ENCODE measurements around the gene HBG2. TPM values are rescaled to one million over a fixed set of nuclear protein-coding genes. Genes with fewer than 3 reads are reported as not detected.
A peak's percentile ranks its signal among the peaks of the same experiment; 100 is the strongest.

HBG2 gene
- total and polyA plus RNA-seq, 9 of the 15 experiments (the other 6 are each of a cell fraction or from before 2014, with no cell fraction given) = 1,626 to 58,619 (median 10,515) TPM

DNA sequence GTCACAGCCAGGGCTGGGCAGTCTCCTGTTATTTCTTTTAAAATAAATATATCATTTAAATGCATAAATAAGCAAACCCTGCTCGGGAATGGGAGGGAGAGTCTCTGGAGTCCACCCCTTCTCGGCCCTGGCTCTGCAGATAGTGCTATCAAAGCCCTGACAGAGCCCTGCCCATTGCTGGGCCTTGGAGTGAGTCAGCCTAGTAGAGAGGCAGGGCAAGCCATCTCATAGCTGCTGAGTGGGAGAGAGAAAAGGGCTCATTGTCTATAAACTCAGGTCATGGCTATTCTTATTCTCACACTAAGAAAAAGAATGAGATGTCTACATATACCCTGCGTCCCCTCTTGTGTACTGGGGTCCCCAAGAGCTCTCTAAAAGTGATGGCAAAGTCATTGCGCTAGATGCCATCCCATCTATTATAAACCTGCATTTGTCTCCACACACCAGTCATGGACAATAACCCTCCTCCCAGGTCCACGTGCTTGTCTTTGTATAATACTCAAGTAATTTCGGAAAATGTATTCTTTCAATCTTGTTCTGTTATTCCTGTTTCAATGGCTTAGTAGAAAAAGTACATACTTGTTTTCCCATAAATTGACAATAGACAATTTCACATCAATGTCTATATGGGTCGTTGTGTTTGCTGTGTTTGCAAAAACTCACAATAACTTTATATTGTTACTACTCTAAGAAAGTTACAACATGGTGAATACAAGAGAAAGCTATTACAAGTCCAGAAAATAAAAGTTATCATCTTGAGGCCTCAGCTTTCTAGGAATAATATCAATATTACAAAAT, 33.7 kb upstream of the HBG2 start (continued):
- TF ChIP-seq NCOA6 (IDR thresholded peaks at IDR 0.05) = no peak
- no peak for TF ChIP-seq KAT2B (IDR thresholded peaks at IDR 0.05; ENCODE audit: low read depth, low read length)
- TF ChIP-seq, protein P1, sequence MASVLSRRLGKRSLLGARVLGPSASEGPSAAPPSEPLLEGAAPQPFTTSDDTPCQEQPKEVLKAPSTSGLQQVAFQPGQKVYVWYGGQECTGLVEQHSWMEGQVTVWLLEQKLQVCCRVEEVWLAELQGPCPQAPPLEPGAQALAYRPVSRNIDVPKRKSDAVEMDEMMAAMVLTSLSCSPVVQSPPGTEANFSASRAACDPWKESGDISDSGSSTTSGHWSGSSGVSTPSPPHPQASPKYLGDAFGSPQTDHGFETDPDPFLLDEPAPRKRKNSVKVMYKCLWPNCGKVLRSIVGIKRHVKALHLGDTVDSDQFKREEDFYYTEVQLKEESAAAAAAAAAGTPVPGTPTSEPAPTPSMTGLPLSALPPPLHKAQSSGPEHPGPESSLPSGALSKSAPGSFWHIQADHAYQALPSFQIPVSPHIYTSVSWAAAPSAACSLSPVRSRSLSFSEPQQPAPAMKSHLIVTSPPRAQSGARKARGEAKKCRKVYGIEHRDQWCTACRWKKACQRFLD (CRISPR knock-in tag; IDR thresholded peaks at IDR 0.05) = peak; percentile 80; the same call in 1 of the 2 replicates
- peak; percentile 62 for TF ChIP-seq POLR2A (conservative IDR thresholded peaks at IDR 0.05)
- no peak for TF ChIP-seq NFXL1 (CRISPR knock-in tag; IDR thresholded peaks at IDR 0.05)
- TF ChIP-seq ZNF354B (CRISPR knock-in tag; IDR thresholded peaks at IDR 0.05) = no peak
- no peak for TF ChIP-seq POLR2AphosphoS2 (IDR thresholded peaks at IDR 0.05; ENCODE audit: low read length)
- no peak for TF ChIP-seq ELF1 (tag; IDR thresholded peaks at IDR 0.05)
- TF ChIP-seq KLF16 (IDR thresholded peaks at IDR 0.05) = peak; percentile 79; the same call in 1 of the 2 replicates
- TF ChIP-seq TCF7L2 (IDR thresholded peaks at IDR 0.05; ENCODE audit: low read depth, low read length) = no peak
- no peak for TF ChIP-seq LARP7 (IDR thresholded peaks at IDR 0.05)
- TF ChIP-seq TAL1 (IDR thresholded peaks at IDR 0.05) = peak; percentile 94
- no peak for TF ChIP-seq HNRNPLL (IDR thresholded peaks at IDR 0.05; ENCODE audit: low read depth, low read length, poor library complexity, severe bottlenecking)
- TF ChIP-seq CREB5 (CRISPR knock-in tag; IDR thresholded peaks at IDR 0.05) = no peak
- peak; percentile 35; the same call in 1 of the 2 replicates for TF ChIP-seq MAFF (IDR thresholded peaks at IDR 0.05; ENCODE audit: low read length)
- no peak for TF ChIP-seq ZNF707 (CRISPR knock-in tag; conservative IDR thresholded peaks at IDR 0.05)
- TF ChIP-seq FOXK2 (conservative IDR thresholded peaks at IDR 0.05 in 1 of 2, IDR thresholded peaks at IDR 0.05 in 1 of 2; ENCODE audit: low read depth in 2 of 2) = no peak
- TF ChIP-seq RBM34 (IDR thresholded peaks at IDR 0.05; ENCODE audit: borderline replicate concordance, insufficient read depth, low read length) = no peak
- no peak for TF ChIP-seq SRSF7 (optimal IDR thresholded peaks at IDR 0.05; ENCODE audit: low read depth, low read length)
- no peak for TF ChIP-seq SETDB1 (IDR thresholded peaks at IDR 0.05; ENCODE audit: low read length)
- no peak for TF ChIP-seq CBX8 (IDR thresholded peaks at IDR 0.05; ENCODE audit: borderline replicate concordance, extremely low read depth, low read depth, low read length, poor library complexity, severe bottlenecking)
- TF ChIP-seq TCF3 (CRISPR knock-in tag; IDR thresholded peaks at IDR 0.05) = peak; percentile 96
- TF ChIP-seq KLF10 (CRISPR knock-in tag; IDR thresholded peaks at IDR 0.05) = no peak
- no peak for TF ChIP-seq GABPB2 (CRISPR knock-in tag; conservative IDR thresholded peaks at IDR 0.05)
- TF ChIP-seq TEAD2 (tag; IDR thresholded peaks at IDR 0.05) = no peak
- no peak for TF ChIP-seq USF1 (CRISPR knock-in tag; IDR thresholded peaks at IDR 0.05)
